Loucy (cell line): Measurements from ENCODE around the gene L2HGDH.
"Not testable (repeated sequence)": the region's sequence is repeated elsewhere in the genome, so short reads cannot be mapped to it uniquely, and the experiment has no call there.

Experiments
- EZH2phosphoT487 ChIP-seq: fragments of 200-600 bp; IDR thresholded peaks from 2 replicates; pipeline ENCODE4 v1.6.1; 2018; ENCODE audit warnings: antibody characterized with exemption, mild to moderate bottlenecking, moderate library complexity, borderline replicate concordance
- TF ChIP-seq, protein P1 (sequence below): fragments of 200-600 bp; sonication (generic); conservative IDR thresholded peaks from 2 replicates; pipeline ENCODE4 v1.5.1; 2014; ENCODE audit warnings: mild to moderate bottlenecking, antibody characterized with exemption, low read length

- TF ChIP-seq, protein P1, sequence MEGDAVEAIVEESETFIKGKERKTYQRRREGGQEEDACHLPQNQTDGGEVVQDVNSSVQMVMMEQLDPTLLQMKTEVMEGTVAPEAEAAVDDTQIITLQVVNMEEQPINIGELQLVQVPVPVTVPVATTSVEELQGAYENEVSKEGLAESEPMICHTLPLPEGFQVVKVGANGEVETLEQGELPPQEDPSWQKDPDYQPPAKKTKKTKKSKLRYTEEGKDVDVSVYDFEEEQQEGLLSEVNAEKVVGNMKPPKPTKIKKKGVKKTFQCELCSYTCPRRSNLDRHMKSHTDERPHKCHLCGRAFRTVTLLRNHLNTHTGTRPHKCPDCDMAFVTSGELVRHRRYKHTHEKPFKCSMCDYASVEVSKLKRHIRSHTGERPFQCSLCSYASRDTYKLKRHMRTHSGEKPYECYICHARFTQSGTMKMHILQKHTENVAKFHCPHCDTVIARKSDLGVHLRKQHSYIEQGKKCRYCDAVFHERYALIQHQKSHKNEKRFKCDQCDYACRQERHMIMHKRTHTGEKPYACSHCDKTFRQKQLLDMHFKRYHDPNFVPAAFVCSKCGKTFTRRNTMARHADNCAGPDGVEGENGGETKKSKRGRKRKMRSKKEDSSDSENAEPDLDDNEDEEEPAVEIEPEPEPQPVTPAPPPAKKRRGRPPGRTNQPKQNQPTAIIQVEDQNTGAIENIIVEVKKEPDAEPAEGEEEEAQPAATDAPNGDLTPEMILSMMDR = not testable (repeated sequence)
- TF ChIP-seq EZH2phosphoT487 = not testable (repeated sequence)
Measured at GRCh38 chr14:50356283-50356682, 44.3 kb upstream of the L2HGDH start.
